HL-60/S4 (cell line): Measurements from ENCODE around the gene CCDC187.

Source experiments
- in situ Hi-C: fragments of 300-500 bp; cut with MboI; formaldehyde crosslinking; loops from 2 replicates; pipeline ENCODE4 v1.14.3; 2022; ENCODE audit warnings: low sequenced_read_pairs

The CCDC187 gene

GRCh38 chr9:136213733-136214132 is 90.2 kb downstream of the CCDC187 start:
- in situ Hi-C loops = no loop called here

GRCh38 chr9:136212345-136212950 is 91.4 kb downstream of the CCDC187 start:
- in situ Hi-C loops = no loop called here

- in situ Hi-C loops = no loop called here
Measured at GRCh38 chr9:136211441-136212344, 92.2 kb downstream of the CCDC187 start.

GRCh38 chr9:136211006-136211405 is 92.9 kb downstream of the CCDC187 start:
- in situ Hi-C loops = no loop called here

- in situ Hi-C loops = no loop called here
Measured at GRCh38 chr9:136210276-136210675, 93.6 kb downstream of the CCDC187 start.

- in situ Hi-C loops = no loop called here
Measured at GRCh38 chr9:136209786-136210185, 94.1 kb downstream of the CCDC187 start.

- in situ Hi-C loops = no loop called here
Measured at GRCh38 chr9:136209232-136209631, 94.7 kb downstream of the CCDC187 start.

- in situ Hi-C loops = no loop called here
Measured at GRCh38 chr9:136208675-136209074, 95.2 kb downstream of the CCDC187 start.

- in situ Hi-C loops = no loop called here
Measured at GRCh38 chr9:136207616-136208015, 96.3 kb downstream of the CCDC187 start.

- in situ Hi-C loops = no loop called here
Measured at GRCh38 chr9:136206602-136207275, 97.2 kb downstream of the CCDC187 start.

- in situ Hi-C loops = no loop called here
Measured at GRCh38 chr9:136205707-136205992, 98.2 kb downstream of the CCDC187 start.

- in situ Hi-C loops = no loop called here
Measured at GRCh38 chr9:136204838-136205706, 98.8 kb downstream of the CCDC187 start, which contains the start of gene LHX3. TSS of gene LHX3 (minus strand) at chr9:136205128. CDS start at chr9:136205012, 116 bp downstream.

- in situ Hi-C loops = no loop called here
Measured at GRCh38 chr9:136204145-136204805, 99.6 kb downstream of the CCDC187 start.

GRCh38 chr9:136203408-136204144 is 100.3 kb downstream of the CCDC187 start:
- in situ Hi-C loops = no loop called here

GRCh38 chr9:136202454-136203407 is 101.2 kb downstream of the CCDC187 start:
- in situ Hi-C loops = no loop called here

- in situ Hi-C loops = no loop called here
Measured at GRCh38 chr9:136201609-136202453, 102.1 kb downstream of the CCDC187 start.

GRCh38 chr9:136201174-136201573 is 102.7 kb downstream of the CCDC187 start:
- in situ Hi-C loops = no loop called here

GRCh38 chr9:136200424-136200823 is 103.5 kb downstream of the CCDC187 start:
- in situ Hi-C loops = no loop called here
